SIG-M5 (cell line): ENCODE measurements around the gene SCAPER.
"Not testable (repeated sequence)": the region's sequence is repeated elsewhere in the genome, so short reads cannot be mapped to it uniquely, and the experiment has no call there.

Source experiments
- DNase-seq: peaks from one replicate; lab custom pipeline; 2025; lab: John Stamatoyannopoulos, UW

SCAPER gene

DNA sequence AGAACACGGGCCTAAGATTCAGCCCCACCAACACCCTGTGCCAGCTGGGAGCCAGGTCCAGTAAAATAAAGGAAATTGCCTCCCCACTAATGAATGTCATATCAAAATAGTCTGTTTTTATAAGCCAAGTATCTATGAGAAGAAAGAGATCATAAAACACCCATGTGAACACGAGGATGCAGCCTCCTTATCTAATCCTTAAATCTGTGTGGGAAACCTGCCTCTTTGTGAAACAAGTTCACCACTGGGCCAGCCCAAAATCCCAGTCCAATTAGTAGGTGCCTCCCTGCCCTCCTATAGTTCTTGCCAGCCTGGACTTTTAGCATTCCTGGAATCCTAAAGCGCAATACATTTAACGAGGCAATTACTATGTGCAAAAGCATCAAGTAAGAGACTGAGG, 42.0 kb downstream of the SCAPER start:
- no peak for DNase-seq

DNA sequence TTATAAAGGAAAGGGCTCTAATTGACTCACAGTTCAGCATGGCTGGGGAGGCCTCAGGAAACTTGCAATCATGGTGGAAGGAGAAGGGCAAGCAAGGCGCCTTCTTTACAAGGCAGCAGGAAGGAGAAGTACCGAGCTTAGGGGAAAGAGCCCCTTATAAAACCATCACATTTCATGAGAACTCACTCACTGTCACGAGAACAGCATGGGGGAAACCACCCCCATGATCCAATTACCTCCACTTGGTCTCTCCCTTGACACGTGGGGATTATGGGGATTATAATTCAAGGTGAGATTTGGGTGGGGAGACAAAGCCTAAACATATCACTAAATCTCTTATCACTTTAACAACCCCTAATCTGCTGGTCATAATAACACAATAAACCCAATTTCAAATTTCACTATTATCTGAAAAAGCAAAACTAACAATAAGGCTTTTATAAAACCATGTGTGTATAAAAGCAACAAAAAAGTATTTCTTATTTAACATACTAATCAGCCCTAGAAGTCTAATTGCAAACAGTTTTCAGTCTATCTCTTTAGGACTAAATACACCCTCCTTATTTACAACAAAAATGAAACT, 43.2 kb downstream of the SCAPER start:
- no peak for DNase-seq

DNA sequence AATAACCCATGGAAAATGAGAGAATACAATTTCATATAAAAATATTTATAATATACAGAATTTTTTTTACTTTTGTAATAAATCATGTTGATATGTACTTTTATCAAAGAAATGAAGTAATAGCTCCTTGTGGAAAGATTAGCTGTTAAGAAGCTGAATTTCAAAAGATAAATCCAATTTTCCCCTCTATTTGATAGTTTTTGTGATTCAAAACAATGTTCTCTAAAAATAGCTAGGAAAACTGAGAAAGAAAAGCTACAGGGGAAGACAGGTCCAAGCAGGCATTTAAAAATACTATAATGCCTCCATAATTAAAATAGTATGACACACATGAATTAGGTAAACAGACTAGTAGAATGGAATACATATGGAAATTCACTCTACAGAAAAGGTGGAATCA, 44.9 kb downstream of the SCAPER start:
- DNase-seq = no peak

DNA sequence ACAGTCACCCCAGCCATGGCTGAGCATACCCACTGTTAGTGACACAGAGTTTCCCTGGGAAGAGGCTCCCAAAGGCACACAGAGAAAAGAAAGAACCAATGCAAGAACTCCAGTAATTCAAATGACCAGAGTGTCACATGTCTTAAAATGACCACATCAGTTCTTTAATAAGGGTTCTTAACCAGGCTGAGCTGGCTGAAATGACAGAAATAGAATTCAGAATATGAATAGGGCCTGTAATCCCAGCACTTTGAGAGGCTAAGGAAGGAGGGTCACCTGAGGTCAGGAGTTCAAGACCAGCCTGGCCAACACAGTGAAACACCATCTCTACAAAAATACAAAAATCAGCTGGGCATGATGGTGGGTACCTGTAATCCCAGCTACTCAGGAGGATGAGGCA, 54.8 kb downstream of the SCAPER start:
- DNase-seq = not testable (repeated sequence)

DNA sequence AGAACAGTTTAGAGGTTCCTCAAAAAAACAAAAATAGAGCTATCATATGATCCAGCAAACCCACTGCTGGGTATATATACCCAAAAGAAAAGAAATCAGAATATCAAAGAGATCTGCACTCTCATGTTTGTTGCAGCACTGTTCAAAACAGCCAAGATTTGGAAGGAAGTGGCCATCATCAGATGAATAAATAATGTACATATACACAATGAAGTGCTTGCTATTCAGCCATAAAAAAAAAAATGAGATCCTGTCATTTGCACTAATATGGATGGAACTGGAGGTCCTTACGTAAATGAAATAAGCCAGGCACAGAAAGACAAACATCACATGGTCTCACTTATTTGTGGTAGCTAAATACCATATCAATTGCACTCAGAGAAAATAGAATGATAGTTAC, 58.4 kb downstream of the SCAPER start:
- DNase-seq = no peak

DNA sequence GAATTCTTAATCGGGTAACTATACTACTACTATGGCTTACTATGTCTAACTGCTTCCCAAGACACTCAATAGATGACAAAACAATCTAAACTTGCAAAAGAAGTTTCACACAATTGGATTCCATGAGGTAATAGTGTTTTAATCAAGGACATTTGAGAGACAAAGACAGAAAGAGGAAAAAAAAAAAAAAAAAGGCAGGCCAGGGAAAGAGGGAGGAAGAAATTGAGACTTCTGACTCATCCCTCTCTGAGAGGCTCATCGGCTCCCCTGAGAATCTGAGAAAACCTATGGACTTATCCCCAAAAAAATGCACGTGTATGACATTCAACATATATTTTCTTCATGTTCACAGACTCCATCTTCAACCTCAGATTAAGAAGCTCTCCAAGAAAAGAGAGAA, 61.0 kb downstream of the SCAPER start:
- DNase-seq = no peak

DNA sequence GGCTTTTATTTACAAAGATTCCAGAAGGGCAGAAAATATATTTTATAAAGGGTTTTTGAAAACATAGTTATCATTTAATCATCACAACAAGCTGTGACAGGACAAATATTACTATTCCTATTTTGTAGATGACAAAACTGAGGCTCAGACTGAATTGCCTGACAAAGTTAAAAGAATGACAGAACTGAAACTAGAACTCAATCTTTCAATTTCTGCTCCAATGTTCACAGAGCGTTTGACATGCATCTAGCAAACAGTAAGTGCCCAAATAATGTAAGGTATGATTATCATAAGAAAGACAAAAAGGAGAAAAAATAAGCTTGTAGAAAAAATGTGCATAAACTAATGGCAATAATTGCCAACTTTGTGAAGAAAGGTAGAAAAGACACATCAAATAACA, 61.9 kb downstream of the SCAPER start:
- DNase-seq = no peak

DNA sequence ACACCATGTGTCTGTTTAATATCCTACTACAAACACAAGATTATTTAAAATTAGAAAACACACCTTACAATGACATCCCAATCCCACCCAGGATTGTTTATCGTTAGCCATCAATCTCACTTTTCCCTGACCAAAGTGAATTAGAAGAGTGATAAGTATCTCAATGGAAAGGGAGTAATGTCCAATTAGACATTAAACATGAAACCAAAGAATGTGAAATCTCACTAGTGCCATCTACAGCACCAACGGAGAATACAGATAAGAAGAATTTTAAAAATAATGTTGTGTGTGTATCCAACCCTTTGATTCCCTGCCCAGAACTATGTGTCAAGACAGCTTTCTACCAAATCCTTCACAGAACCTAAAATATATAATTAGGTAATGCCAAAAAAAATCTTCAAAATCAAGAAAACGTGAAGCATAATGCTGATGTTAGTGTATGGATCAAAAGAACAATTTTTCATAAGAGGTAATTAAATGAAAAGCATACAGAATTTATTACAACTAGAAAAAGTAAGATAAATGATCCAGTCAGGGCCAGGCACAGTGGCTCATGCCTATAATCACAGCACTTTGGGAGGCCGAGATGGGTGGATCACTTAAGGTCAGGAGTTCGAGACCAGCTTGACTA, 64.2 kb downstream of the SCAPER start:
- DNase-seq = no peak

DNA sequence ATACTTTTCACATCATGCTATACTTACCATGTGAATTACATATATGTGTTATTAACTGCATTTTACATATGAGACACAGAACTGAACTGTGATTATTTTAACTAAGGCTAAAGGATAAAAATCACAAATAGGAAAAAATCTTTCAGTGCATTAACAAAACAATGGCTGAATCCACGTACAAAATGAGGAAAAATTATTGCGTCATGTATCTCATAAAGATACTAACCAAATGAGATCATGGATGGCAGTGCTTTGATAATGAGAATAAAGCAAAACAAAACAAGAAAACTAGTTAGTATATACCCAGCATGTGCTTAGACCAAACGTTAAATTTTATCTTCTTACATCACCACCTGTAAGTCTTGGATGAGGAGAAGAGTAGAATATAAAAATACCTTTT, 66.0 kb downstream of the SCAPER start:
- DNase-seq = no peak

DNA sequence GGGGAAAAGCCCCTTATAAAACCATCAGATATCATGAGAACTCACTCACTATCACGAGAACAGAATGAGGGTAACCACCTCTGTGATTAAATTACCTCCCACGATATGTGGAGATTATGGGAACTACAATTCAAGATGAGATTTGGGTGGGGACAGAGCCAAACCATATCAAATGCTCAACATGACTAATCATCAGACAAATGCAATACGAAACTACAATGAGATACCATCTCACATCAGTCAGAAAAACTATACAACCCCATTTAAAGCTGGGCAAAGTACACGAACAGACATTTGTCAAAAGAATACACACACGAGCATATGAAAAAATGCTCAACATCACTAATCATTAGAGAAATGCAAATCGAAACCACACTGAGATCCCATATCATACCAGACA, 67.7 kb downstream of the SCAPER start:
- no peak for DNase-seq

DNA sequence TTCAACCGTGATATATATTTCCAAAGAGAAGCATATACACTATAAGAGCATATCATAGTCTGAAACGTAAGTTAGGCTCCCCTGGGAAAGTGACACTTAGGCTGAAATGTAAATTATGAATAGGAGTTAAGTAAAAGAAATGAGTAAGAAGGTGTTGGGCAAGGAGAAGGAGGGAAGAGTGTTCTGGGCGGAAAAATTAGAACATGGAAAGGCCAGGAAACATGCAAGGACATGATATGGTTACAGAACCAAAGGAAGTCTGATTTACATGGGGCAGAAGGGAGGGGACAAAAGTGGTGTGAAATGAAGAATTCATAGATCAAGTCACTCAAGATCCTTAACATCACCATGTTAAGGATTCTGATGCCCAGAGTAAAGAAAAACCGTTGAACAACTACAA, 75.2 kb downstream of the SCAPER start:
- DNase-seq = no peak

DNA sequence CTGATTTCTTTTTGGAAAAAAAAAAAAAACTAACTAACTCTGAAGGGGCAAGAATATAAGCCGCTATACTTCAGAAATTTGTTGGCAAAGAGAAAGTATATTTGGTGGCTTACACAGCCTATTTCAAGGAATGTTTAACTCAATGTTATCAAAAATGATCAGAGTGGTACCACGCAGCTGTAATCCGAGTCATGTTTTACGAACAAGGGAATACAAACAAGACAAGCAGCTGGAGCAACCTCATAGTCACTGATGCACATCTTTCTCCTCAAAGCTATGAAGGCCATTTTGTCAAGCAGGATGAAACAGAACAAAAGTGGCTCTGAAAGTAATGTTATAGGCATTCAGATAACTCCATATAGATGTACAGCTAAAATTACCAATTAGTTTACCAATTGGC, 81.2 kb downstream of the SCAPER start:
- no peak for DNase-seq

DNA sequence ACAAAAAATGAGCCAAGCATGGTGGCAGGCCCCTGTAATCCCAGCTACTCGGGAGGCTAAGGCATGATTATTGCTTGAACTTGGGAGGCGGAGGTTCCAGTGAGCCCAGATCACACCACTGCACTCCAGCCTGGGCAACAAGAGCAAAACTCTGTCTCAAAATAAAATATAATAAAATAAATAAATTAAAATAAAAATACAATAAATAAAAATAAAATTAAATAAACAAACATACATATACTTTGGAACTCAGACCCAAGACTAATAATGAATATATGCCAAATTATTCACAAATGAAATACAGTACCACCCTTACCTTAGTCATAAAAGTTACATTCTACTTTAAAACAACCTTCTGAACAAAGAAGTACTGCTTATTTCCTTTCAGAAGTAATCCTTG, 81.8 kb downstream of the SCAPER start:
- DNase-seq = no peak

DNA sequence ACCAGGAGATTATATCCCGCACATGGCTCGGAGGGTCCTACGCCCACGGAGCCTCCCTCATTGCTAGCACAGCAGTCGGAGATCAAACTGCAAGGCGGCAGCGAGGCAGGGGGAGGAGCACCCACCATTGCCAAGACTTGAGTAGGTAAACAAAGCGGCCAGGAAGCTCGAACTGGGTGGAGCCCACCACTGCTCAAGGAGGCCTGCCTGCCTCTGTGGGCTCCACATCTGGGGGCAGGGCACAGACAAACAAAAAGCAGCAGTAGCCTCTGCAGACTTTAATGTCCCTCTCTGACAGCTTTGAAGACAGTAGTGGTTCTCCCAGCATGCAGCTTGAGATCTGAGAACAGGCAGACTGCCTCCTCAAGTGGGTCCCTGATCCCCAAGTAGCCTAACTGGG, 86.2 kb downstream of the SCAPER start:
- not testable (repeated sequence) for DNase-seq

DNA sequence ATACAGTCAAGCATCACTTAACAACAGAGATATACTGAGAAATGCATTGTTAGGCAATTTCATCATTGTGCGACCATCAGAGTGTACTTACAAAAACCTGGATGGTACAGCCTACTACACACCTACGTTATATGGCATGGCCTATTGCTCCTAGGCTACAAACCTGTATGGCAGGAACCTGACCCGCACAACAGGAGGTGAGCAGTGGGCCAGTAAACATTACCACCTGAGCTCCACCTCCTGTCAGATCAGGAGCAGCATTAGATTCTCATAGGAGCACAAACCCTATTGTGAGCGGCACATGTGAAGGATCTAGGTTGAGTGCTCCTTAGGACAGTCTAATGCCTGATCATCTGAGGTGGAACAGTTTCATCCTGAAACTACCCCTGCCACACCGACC, 89.7 kb downstream of the SCAPER start:
- DNase-seq = no peak

DNA sequence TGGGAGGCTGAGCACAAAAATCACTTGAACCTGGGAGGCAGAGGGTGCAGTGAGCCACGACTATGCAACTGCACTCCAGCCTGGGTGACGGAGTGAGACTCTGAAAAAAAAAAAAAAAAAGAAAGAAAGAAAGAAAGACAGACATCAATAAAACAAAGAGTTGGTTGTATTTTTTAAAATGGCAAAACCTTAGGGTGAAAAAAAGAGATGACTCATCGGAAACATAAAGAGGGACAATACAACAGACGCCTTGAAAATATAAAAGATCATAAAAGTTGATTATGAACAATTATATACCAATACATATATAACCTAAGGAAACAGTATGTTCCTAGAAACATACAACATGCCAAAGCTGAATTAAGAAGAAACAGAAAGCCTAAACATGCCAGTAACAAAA, 92.8 kb downstream of the SCAPER start:
- no peak for DNase-seq

DNA sequence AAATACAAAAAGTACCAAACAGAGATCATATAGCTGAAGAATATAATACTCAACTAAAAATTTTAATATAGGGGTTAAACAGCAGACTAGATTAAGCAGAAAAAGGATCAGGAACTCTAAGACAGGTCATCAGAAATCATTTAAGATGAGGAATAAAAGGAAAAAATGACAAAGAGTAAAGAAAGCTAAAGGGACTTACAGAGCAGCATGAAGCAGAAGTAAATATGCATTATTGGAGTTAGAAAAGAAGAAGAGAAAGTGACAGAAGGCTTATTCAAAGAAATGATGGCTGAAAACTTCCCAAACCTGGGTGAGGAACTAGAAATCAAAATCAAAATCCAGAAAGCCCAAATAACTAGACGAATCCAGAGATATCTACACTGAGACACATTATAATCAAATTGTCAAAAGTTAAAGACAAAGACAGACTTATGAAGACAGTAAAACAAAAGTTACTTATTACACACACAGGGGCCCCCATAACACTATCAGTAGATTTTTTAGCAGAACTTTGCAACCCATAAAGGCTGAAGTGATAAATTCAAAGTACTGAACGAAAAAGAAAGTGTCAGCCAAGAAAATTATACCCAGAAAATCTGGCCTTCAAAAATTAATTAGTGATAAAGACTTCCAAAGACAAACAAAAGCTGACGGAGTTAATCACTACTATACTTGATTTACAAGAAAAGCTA, 95.6 kb downstream of the SCAPER start:
- no peak for DNase-seq

DNA sequence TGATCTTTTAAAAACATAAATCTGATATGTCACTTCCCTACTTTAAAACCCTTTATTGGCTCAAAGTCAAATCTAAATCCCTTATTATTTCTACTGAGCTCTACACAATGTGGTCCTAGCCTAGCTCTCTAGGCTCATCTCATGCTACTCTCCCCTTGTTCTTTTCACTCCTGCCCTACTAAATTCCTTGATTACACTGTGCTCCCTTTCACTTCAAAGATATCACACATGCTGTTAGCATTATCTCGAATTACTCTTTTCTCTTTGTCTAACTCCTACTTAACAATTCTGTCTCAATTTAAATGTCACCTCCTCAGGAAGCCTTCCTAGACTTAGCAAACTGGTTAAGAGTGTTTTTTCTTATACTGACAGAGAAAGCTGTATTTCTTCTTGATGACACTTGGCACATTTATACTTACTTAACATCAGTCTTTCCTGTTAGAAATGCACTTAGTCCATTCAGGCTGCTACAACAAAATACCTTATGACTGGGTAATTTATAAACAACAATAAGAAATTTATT, 102.0 kb downstream of the SCAPER start:
- no peak for DNase-seq

DNA sequence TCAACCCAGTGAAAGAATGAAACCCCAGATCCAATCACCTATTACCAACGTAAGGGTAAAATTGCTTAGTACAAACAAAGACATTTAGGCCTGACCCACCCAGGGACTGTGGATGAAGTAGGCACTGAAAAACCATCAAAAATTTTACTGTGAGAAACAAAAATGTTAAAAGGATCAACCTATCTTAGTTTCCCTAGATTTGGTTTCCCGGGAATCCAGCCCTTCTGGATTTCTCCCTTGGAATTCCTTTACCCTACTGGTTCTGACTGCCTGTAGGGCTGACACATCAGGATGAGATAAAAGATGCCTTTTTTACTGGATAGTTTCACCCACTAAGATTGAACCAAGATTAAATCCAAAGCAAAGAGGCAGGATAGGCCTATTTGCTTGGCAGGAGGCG, 102.7 kb downstream of the SCAPER start:
- DNase-seq = no peak

DNA sequence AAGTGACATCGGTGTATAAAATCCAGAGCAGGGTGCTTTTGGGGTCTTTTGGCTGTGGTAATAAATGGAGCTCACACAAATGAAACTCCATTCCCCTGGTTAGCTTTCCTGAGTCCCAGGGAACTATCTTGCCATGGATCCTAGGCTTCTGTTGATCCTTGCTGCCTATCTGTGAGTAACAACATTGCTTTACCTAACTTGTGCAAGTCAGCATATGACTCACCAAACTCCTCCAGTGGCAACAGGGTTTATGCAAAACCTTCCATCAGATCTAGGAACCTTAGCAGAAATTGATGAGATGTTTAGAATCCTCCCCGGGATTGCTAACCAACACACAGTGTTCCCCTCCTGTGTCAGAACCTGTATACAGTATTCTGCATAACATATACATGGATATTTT, 105.4 kb downstream of the SCAPER start:
- no peak for DNase-seq

DNA sequence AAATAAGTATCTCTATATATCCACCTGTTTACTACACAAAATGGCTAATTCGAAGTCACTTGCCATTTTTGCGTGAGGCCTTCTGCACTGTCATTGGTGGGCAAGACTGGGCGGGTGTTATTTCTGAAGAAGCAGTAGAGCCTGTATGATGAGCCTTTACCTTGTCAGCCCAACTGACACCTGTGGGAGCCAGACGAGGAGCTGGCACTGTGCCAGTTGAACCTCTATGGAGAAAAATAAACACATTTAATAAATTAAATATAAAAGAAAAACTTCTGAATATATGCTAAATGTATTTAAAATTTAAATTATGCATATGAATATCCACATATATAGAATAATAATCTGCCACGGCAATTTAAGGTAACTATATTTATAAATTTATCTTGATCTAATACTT, 109.9 kb downstream of the SCAPER start:
- DNase-seq = no peak

DNA sequence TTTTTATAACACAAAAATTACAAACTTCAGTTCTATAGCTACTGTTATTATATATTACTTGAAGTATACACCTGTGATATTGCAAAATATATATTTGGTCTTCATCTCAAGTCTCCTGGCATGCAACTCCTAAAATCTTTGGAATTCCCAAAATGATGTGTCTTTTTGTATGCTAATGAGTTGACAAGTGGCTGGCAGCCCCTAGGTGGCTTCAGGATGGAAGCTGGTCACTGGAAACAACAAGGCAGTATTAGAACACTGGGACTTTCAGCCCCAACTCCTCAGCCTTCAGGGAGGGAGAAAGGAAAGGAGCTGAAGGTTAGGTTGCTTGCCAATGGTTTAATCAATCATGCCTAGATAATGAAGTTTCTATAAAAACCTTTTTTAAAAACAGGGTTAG, 112.0 kb downstream of the SCAPER start:
- no peak for DNase-seq

DNA sequence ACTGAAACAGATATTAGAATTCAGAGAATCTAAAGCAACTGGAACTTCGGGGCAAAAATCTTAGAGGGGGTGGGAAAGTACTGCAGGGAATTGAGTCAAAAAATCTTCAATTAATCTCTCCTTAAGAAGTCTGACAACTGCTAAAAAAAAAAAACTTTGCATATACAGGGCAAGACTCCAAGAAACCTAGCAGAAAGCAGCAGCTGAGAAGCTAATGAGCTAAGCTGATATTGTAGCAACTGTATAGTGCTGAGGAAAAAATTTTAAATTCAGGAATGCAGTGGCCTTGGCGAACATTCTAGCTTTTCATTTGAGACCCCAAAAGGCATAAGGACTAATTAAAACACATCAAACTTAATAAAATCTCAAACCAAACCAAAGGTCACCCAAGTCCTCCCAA, 113.6 kb downstream of the SCAPER start:
- no peak for DNase-seq

DNA sequence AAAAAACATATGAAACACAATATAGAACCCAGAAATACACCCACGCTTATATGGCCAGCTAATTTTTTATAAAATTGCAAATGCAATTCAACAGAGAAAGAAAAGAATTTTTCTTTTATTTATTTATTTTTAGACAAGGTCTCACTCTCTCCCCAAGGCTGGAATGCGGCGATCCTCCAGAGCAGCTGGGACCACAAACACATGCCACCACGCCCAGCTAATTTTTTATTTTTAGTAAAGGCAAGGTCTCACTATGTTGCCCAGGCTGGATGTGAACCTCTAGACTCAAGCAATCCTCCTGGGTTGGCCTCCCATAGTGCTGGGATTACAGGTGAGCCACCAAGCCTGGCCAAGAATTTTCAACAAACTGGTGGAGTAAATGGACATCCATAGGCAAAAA, 117.9 kb downstream of the SCAPER start:
- no peak for DNase-seq
